A673 (cell line): Measurements from ENCODE around the gene NR5A1. TPM values are rescaled to one million over a fixed set of nuclear protein-coding genes. Genes with fewer than 3 reads are reported as not detected.

ENCODE experiments used
- BruUV-seq: library from RNA; stranded (reverse); fragments of 400-500 nt; replicated peaks from 2 replicates; lab custom pipeline; 2021; lab: Mats Ljungman, UMichigan
- CTCF ChIA-PET: fragments of 300-600 bp; sonication (Branson Sonifier 250); formaldehyde crosslinking; loops from one replicate; lab custom pipeline; 2022; ENCODE audit warnings: antibody characterized with exemption; lab: Charles Lee
- POLR2A ChIA-PET: fragments of 300-600 bp; sonication (Branson Sonifier 250); formaldehyde crosslinking; loops from one replicate; lab custom pipeline; 2022; ENCODE audit warnings: antibody characterized with exemption; ENCODE audit not compliant: low non-redundant PET; lab: Charles Lee
- DNase-seq: peaks from one replicate; pipeline ENCODE4 v3.0.0-alpha.2; 2015; ENCODE audit warnings: low spot score
- H3K27ac ChIP-seq: fragments of 200-600 bp; sonication (generic); 2 replicates; pipeline ENCODE4 v1.5.1; 2016; ENCODE audit warnings: mixed run types, low read depth, mild to moderate bottlenecking, mixed read lengths, antibody characterized with exemption, low read length; ENCODE audit not compliant: poor library complexity, severe bottlenecking
- H3K27me3 ChIP-seq: fragments of 200-600 bp; sonication (generic); replicated peaks from 2 replicates; pipeline ENCODE4 v1.6.1; 2017; ENCODE audit warnings: mixed run types, low read depth, mild to moderate bottlenecking, mixed read lengths, antibody characterized with exemption, low read length; ENCODE audit not compliant: insufficient read depth, poor library complexity
- H3K36me3 ChIP-seq: fragments of 200-600 bp; sonication (generic); 2 replicates; pipeline ENCODE4 v1.6.1; 2016; ENCODE audit warnings: mixed run types, mild to moderate bottlenecking, mixed read lengths, antibody characterized with exemption, low read length; ENCODE audit not compliant: insufficient read depth, poor library complexity, severe bottlenecking
- H3K4me1 ChIP-seq: fragments of 200-600 bp; sonication (generic); 2 replicates; pipeline ENCODE4 v1.6.1; 2017; ENCODE audit warnings: mixed run types, mild to moderate bottlenecking, mixed read lengths, antibody characterized with exemption, low read length; ENCODE audit not compliant: insufficient read depth, poor library complexity, severe bottlenecking
- H3K4me3 ChIP-seq: fragments of 200-600 bp; sonication (generic); 2 replicates; pipeline ENCODE4 v1.5.1; 2016; ENCODE audit warnings: low read depth, mixed run types, mild to moderate bottlenecking, mixed read lengths, low read length; ENCODE audit not compliant: poor library complexity, severe bottlenecking
- H3K9me3 ChIP-seq: fragments of 200-600 bp; sonication (generic); 2 replicates; pipeline ENCODE4 v1.6.1; 2016; ENCODE audit warnings: mixed run types, low read depth, mild to moderate bottlenecking, mixed read lengths, antibody characterized with exemption, low read length; ENCODE audit not compliant: poor library complexity, severe bottlenecking
- CTCF ChIP-seq: fragments of 300-800, 200-600 bp; sonication (generic); conservative IDR thresholded peaks from 2 replicates; pipeline ENCODE4 v1.5.1; 2017; ENCODE audit warnings: low read depth, mild to moderate bottlenecking, antibody characterized with exemption, low read length, moderate library complexity, mixed read lengths
- EZH2 ChIP-seq: fragments of 200-600 bp; sonication (generic); IDR thresholded peaks from 2 replicates; pipeline ENCODE4 v1.6.1; 2017; ENCODE audit warnings: borderline replicate concordance, low read depth, mild to moderate bottlenecking, mixed read lengths, antibody characterized with exemption, low read length; ENCODE audit not compliant: poor library complexity, severe bottlenecking
- intact Hi-C: fragments of 100-400 bp; cut with micrococcal nuclease; formaldehyde crosslinking; loops from one replicate; pipeline ENCODE4 v1.10.0; 2022; ENCODE audit not compliant: unreplicated experiment
- total RNA-seq: library from RNA; stranded (reverse); gene quantifications from 2 replicates; pipeline ENCODE4 v1.2.3, GENCODE V29; 2021

The NR5A1 gene
- total RNA-seq, 1 experiment from 2014 or later, result not detected

- no peak for TF ChIP-seq EZH2
- no TSS peak for BruUV-seq
- Histone ChIP-seq H3K27me3 (peaks cover 10% of the 10 kb centered on the region), H3K27ac (no peak overlapping the region), H3K36me3 (no peaks in the 10 kb centered on the region), H3K4me3 (no peak overlapping the region), H3K9me3 (no peaks in the 10 kb centered on the region), H3K4me1 (no peaks in the 10 kb centered on the region)
- no peak for DNase-seq
- intact Hi-C loops, result no loop called here
- POLR2A ChIA-PET, result interaction anchor here (0.6 kb wide), 1 partner anchor 369 kb away, joined by 3 read pairs; no protein-coding TSS in a partner anchor
- CTCF ChIA-PET, result no interaction called here
Observed at GRCh38 chr9:124490004-124490403, 17.2 kb downstream of the NR5A1 start.

GRCh38 chr9:124489222-124489621 lies 18.0 kb downstream of the NR5A1 start:
- no peak overlapping the region for H3K4me3 ChIP-seq
- H3K36me3 ChIP-seq, result no peaks in the 10 kb centered on the region
- intact Hi-C loops, result no loop called here
- ChIA-PET POLR2A (no interaction called here), CTCF (no interaction called here)
- DNase-seq, result no peak
- H3K9me3 ChIP-seq, result no peaks in the 10 kb centered on the region
- H3K27me3 ChIP-seq, result peaks cover 10% of the 10 kb centered on the region
- no peak for TF ChIP-seq EZH2
- no peak for TF ChIP-seq CTCF
- BruUV-seq, result no TSS peak
- H3K4me1 ChIP-seq, result no peaks in the 10 kb centered on the region
- H3K27ac ChIP-seq, result no peak overlapping the region

- ChIA-PET POLR2A (no interaction called here), CTCF (no interaction called here)
- peaks cover 10% of the 10 kb centered on the region for H3K27me3 ChIP-seq
- no peaks in the 10 kb centered on the region for H3K4me1 ChIP-seq
- no peak overlapping the region for H3K27ac ChIP-seq
- DNase-seq, result no peak
- H3K36me3 ChIP-seq, result no peaks in the 10 kb centered on the region
- no peak overlapping the region for H3K4me3 ChIP-seq
- BruUV-seq, result no TSS peak
- no peaks in the 10 kb centered on the region for H3K9me3 ChIP-seq
- TF ChIP-seq EZH2, result no peak
- no peak for TF ChIP-seq CTCF
- intact Hi-C loops, result no loop called here
Observed at GRCh38 chr9:124488641-124489210, 18.5 kb downstream of the NR5A1 start.
